H1 (cell line): ENCODE results near the gene RBM19. TPM values are rescaled to one million over a fixed set of nuclear protein-coding genes. Genes with fewer than 3 reads are reported as not detected.

Experiments used
- CTCF ChIA-PET: fragments of 300-600 bp; sonication (Branson Sonifier 250); formaldehyde crosslinking; loops from one replicate; lab custom pipeline; 2021; ENCODE audit not compliant: partially characterized antibody; lab: Charles Lee
- POLR2A ChIA-PET: fragments of 300-600 bp; sonication (Branson Sonifier 250); formaldehyde crosslinking; loops from one replicate; lab custom pipeline; 2021; ENCODE audit warnings: inconsistent platforms; ENCODE audit not compliant: partially characterized antibody; lab: Charles Lee
- DNase-seq, 2 experiments: peaks; one replicate each; pipeline versions ENCODE4 v3.0.0 to v3.0.0-alpha.2; 2010 to 2022; ENCODE audit warnings: low spot score in 2 of 2, low read depth in 1 of 2, mixed read lengths in 1 of 2
- FAIRE-seq: peaks from 2 replicates; lab custom pipeline; 2011; peaks lifted over from hg19 to GRCh38; lab: Jason Lieb, UNC
- H2AFZ ChIP-seq: 2 replicates; pipeline ENCODE4 v1.8.1; 2012; ENCODE audit warnings: low read length, inconsistent platforms
- H2AK5ac ChIP-seq: 2 replicates; pipeline ENCODE4 v1.6.1; 2013; ENCODE audit warnings: low read depth, low read length
- H2BK120ac ChIP-seq: replicated peaks from 2 replicates; pipeline ENCODE3; 2013; ENCODE audit warnings: low read depth, low read length, inconsistent platforms
- H2BK12ac ChIP-seq: 2 replicates; pipeline ENCODE4 v1.6.1; 2013; ENCODE audit warnings: low read depth, low read length
- H2BK15ac ChIP-seq: 2 replicates; pipeline ENCODE4 v1.6.1; 2013; ENCODE audit warnings: low read length
- H2BK20ac ChIP-seq: 2 replicates; pipeline ENCODE4 v1.6.1; 2013; ENCODE audit warnings: low read length
- H2BK5ac ChIP-seq: 2 replicates; pipeline ENCODE4 v1.6.1; 2013; ENCODE audit warnings: low read depth, low read length
- H3K14ac ChIP-seq: 2 replicates; pipeline ENCODE4 v1.6.1; 2013; ENCODE audit warnings: inconsistent platforms; ENCODE audit not compliant: insufficient read length
- H3K18ac ChIP-seq: 2 replicates; pipeline ENCODE4 v1.6.1; 2013; ENCODE audit warnings: low read length; ENCODE audit errors: extremely low read depth
- H3K23ac ChIP-seq: 2 replicates; pipeline ENCODE4 v1.6.1; 2013; ENCODE audit warnings: inconsistent platforms; ENCODE audit not compliant: insufficient read length
- H3K23me2 ChIP-seq: 2 replicates; pipeline ENCODE4 v1.6.1; 2013; ENCODE audit warnings: low read depth, low read length
- H3K27ac ChIP-seq: 2 replicates; pipeline ENCODE4 v1.6.1; 2011; ENCODE audit warnings: low read depth, low read length, inconsistent platforms
- H3K27me3 ChIP-seq, 4 experiments: replicated peaks in 1 of 4; 1 replicate in 1 of 4; 2 replicates in 3 of 4; pipeline versions ENCODE4 v1.6.1 to v1.8.1; 2011 to 2013; ENCODE audit warnings: low read length in 3 of 4, mild to moderate bottlenecking in 3 of 4, inconsistent platforms in 2 of 4, mixed read lengths in 2 of 4, moderate library complexity in 1 of 4; ENCODE audit not compliant: control insufficient read depth in 3 of 4, insufficient read depth in 3 of 4; ENCODE audit errors: extremely low read depth in 1 of 4
- H3K36me3 ChIP-seq, 4 experiments: 2 replicates each; pipeline versions ENCODE4 v1.6.1 to v1.8.1; 2011 to 2013; ENCODE audit warnings: mild to moderate bottlenecking in 4 of 4, low read length in 3 of 4, moderate library complexity in 2 of 4, control low read depth in 1 of 4, inconsistent platforms in 1 of 4; ENCODE audit not compliant: insufficient read depth in 4 of 4, control insufficient read depth in 2 of 4
- H3K4ac ChIP-seq: replicated peaks from 2 replicates; pipeline ENCODE3; 2013; ENCODE audit warnings: low read length, low read depth, mixed read lengths, inconsistent platforms; ENCODE audit not compliant: insufficient read length
- H3K4me1 ChIP-seq, 4 experiments: replicated peaks in 1 of 4; 1 replicate in 1 of 4; 2 replicates in 3 of 4; pipeline versions ENCODE4 v1.6.1 to v1.8.1; 2011 to 2013; ENCODE audit warnings: low read length in 3 of 4, inconsistent platforms in 2 of 4, mixed read lengths in 1 of 4; ENCODE audit not compliant: insufficient read depth in 4 of 4, control insufficient read depth in 3 of 4
- H3K4me2 ChIP-seq, 2 experiments: 2 replicates each; pipeline versions ENCODE4 v1.6.1 to v1.8.1; 2011 to 2013; ENCODE audit warnings: low read depth in 2 of 2, low read length in 2 of 2, control low read depth in 1 of 2, inconsistent platforms in 1 of 2, mild to moderate bottlenecking in 1 of 2; ENCODE audit not compliant: insufficient read depth in 1 of 2
- H3K4me3 ChIP-seq, 4 experiments: fragments of 200-600, 300-600 bp in 1 of 4; sonication (generic), shearing (Covaris generic), sonication (Bioruptor Twin) in 1 of 4; 2 replicates each; pipeline versions ENCODE4 v1.5.1 to v1.8.1; 2011 to 2016; ENCODE audit warnings: low read length in 4 of 4, low read depth in 3 of 4, control low read depth in 2 of 4, inconsistent platforms in 2 of 4, mild to moderate bottlenecking in 2 of 4, mixed read lengths in 1 of 4, moderate library complexity in 1 of 4; ENCODE audit not compliant: insufficient read depth in 2 of 4; ENCODE audit errors: extremely low read depth in 1 of 4
- H3K56ac ChIP-seq: replicated peaks from 2 replicates; pipeline ENCODE3; 2013; ENCODE audit warnings: low read depth, mild to moderate bottlenecking, mixed read lengths, low read length, inconsistent platforms; ENCODE audit not compliant: insufficient read length
- H3K79me1 ChIP-seq: 2 replicates; pipeline ENCODE4 v1.6.1; 2013; ENCODE audit warnings: low read depth, low read length, control low read depth
- H3K79me2 ChIP-seq, 2 experiments: 2 replicates each; pipeline versions ENCODE4 v1.6.1 to v1.8.1; 2012 to 2013; ENCODE audit warnings: low read length in 2 of 2, mild to moderate bottlenecking in 2 of 2, inconsistent platforms in 1 of 2; ENCODE audit not compliant: insufficient read depth in 2 of 2, control insufficient read depth in 1 of 2
- H3K9ac ChIP-seq, 4 experiments: replicated peaks in 1 of 4; 1 replicate in 1 of 4; 2 replicates in 3 of 4; pipeline versions ENCODE4 v1.6.1 to v1.8.1; 2011 to 2013; ENCODE audit warnings: low read depth in 3 of 4, low read length in 3 of 4, control low read depth in 2 of 4, mild to moderate bottlenecking in 2 of 4, moderate library complexity in 2 of 4, inconsistent platforms in 1 of 4; ENCODE audit errors: extremely low read depth in 1 of 4
- H3K9me3 ChIP-seq, 2 experiments: 2 replicates each; pipeline versions ENCODE4 v1.6.1 to v1.8.1; 2012 to 2013; ENCODE audit warnings: mild to moderate bottlenecking in 2 of 2, moderate library complexity in 2 of 2, control low read depth in 1 of 2, inconsistent platforms in 1 of 2, low read depth in 1 of 2, low read length in 1 of 2, mixed read lengths in 1 of 2; ENCODE audit not compliant: insufficient read depth in 2 of 2
- H4K20me1 ChIP-seq, 2 experiments: replicated peaks in 1 of 2; 2 replicates each; pipeline versions ENCODE3 to v1.8.1; 2011 to 2013; ENCODE audit warnings: inconsistent platforms in 2 of 2, low read length in 2 of 2, mild to moderate bottlenecking in 1 of 2; ENCODE audit not compliant: insufficient read depth in 2 of 2, control insufficient read depth in 1 of 2
- H4K5ac ChIP-seq: 2 replicates; pipeline ENCODE4 v1.6.1; 2013; ENCODE audit warnings: low read length, low read depth, mixed read lengths, inconsistent platforms; ENCODE audit not compliant: insufficient read length
- H4K8ac ChIP-seq: 2 replicates; pipeline ENCODE4 v1.8.0; 2013; ENCODE audit warnings: mild to moderate bottlenecking, moderate library complexity, low read length, inconsistent platforms; ENCODE audit not compliant: insufficient read depth; ENCODE audit errors: extremely low read depth
- H4K91ac ChIP-seq: replicated peaks from 2 replicates; pipeline ENCODE3; 2013; ENCODE audit warnings: low read length, mixed read lengths, inconsistent platforms; ENCODE audit not compliant: insufficient read length
- ASH2L ChIP-seq: fragments of 200-600, 300-600 bp; sonication (generic); IDR thresholded peaks from one replicate; pipeline ENCODE4 v1.7.1; 2017; ENCODE audit warnings: low read length
- JUND ChIP-seq: IDR thresholded peaks from 2 replicates; pipeline ENCODE4 v1.6.1; 2011; ENCODE audit warnings: mild to moderate bottlenecking, improper control_type of control experiment, low read length
- KDM1A ChIP-seq: fragments of 200-600, 300-600 bp; sonication (generic); IDR thresholded peaks from 2 replicates; pipeline ENCODE4 v1.7.1; 2016; ENCODE audit warnings: mild to moderate bottlenecking, low read length, borderline replicate concordance
- WGBS, 2 experiments: shearing (Covaris generic) in 1 of 2; methylation state at CpG; one replicate each; pipeline versions ENCODE4 v1.1.6 to v1.1.7; 2013 to 2015; ENCODE audit warnings: low lambda C conversion rate in 2 of 2, mixed read lengths in 2 of 2, inconsistent platforms in 1 of 2, low coverage in 1 of 2, missing lambda C conversion rate in 1 of 2; ENCODE audit not compliant: insufficient replicate concordance in 2 of 2, insufficient coverage in 1 of 2, insufficient read length in 1 of 2; ENCODE audit errors: extremely low coverage in 1 of 2, missing lambda C conversion rate in 1 of 2; 5-methylcytosine and 5-hydroxymethylcytosine counted together
- polyA plus RNA-seq, 7 experiments: library from polyadenylated mRNA; depleted of rRNA in 3 of 7; stranded (reverse) in 5 of 7; unstranded in 2 of 7; fragments of >200 nt in 5 of 7; fragments of 200-250 nt in 2 of 7; gene quantifications; 1 replicate in 5 of 7; 2 replicates in 1 of 7; 4 replicates in 1 of 7; pipeline versions ENCODE4 v1.2.1 to v1.2.3, GENCODE V29; 2011 to 2013; ENCODE audit warnings: missing spikeins in 2 of 7, mixed read lengths in 2 of 7
- total RNA-seq: library from RNA; stranded (reverse); fragmentation: NEBNext Ultra II Directional; extraction: Animal tissue kit (Norgen Biotek cat#: 25700); gene quantifications from 2 replicates; pipeline ENCODE4 v1.2.1, GENCODE V29; 2021

RBM19 gene
- total and polyA plus RNA-seq, 2 of the 8 experiments (the other 6 are each of a cell fraction or from before 2014, with no cell fraction given): 23.4 to 61.9 TPM

DNA sequence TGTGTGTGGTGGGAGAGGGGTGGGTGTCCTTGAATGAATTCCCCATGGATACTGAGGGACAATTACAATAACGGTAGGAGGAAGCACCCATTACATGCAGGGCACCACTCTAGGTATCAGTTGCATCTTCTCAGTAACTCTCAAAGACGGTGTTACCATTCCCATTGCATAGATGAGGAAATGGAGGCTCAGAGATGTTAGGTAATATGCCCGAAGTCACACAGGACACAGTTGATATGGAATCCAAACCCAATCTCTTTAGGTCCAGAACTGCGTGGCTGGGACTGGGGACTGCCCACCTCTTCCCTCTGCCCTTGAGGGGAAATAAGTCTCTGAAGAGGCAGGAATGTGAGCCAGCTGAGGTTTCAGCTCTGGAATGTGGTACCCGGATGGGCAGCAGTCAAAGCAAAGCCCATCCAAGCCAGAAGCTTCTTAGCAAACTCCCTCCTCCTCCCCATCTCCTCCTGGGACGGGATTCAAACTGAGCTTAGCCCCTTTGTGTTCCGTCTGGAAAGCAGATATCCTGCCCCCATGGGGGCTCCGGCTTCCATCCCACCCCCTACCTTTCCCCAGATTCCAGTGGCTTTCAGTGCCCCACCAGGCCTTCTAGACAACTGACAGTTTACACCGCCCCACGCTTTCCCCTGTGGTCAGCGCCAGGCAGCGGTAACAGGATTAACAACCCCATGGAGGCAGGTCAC is 187.5 kb downstream of the RBM19 start:
- H3K9me3 ChIP-seq: no peaks in the 10 kb centered on the region
- FAIRE-seq (peak; percentile 39), DNase-seq (peak in 1 of 2 experiments; percentile 51)
- H2AK5ac ChIP-seq: no peak overlapping the region
- no peaks in the 10 kb centered on the region for H3K23me2 ChIP-seq
- H3K56ac ChIP-seq: no peak overlapping the region
- H3K4me2 ChIP-seq: peak overlapping the region in 1 of 2 experiments; percentile 15; a peak in 1 of 4 replicates
- no peak overlapping the region for H2AFZ ChIP-seq
- no peaks in the 10 kb centered on the region for H3K27me3 ChIP-seq
- no peak overlapping the region for H3K4ac ChIP-seq
- CTCF ChIA-PET: interaction anchor here (0.8 to 1.3 kb wide), 4 partner anchors 9 to 131 kb away, joined by 3 read pairs; no protein-coding TSS in a partner anchor
- WGBS, 2 experiments: 54% methylated on average over 12 of the region's 12 CpGs; no CpG with 5 or more reads in 1 of the 2 experiments
- H4K91ac ChIP-seq: no peak overlapping the region
- no peak overlapping the region for H3K18ac ChIP-seq
- no peak overlapping the region for H2BK15ac ChIP-seq
- no peaks in the 10 kb centered on the region for H3K79me2 ChIP-seq
- H3K23ac ChIP-seq: no peak overlapping the region
- H3K14ac ChIP-seq: no peak overlapping the region
- H4K8ac ChIP-seq: no peak overlapping the region
- no peak overlapping the region for H3K9ac ChIP-seq
- no peak overlapping the region for H3K27ac ChIP-seq
- POLR2A ChIA-PET: no interaction called here
- H2BK5ac ChIP-seq: no peak overlapping the region
- peaks cover 0 to 8% (median under 1%) of the 10 kb centered on the region in 4 experiments; a peak in 1 of 7 replicates for H3K4me1 ChIP-seq
- H4K5ac ChIP-seq: no peak overlapping the region
- H4K20me1 ChIP-seq: no peaks in the 10 kb centered on the region
- no peak overlapping the region for H3K4me3 ChIP-seq
- H2BK12ac ChIP-seq: no peak overlapping the region
- H3K36me3 ChIP-seq: no peaks in the 10 kb centered on the region
- no peaks in the 10 kb centered on the region for H3K79me1 ChIP-seq
- no peak overlapping the region for H2BK20ac ChIP-seq
- H2BK120ac ChIP-seq: no peak overlapping the region
- TF ChIP-seq JUND (no peak), ASH2L (no peak), KDM1A (peak; percentile 73; the same call in 1 of the 2 replicates)
